ENCODE results near the gene JAK3. TPM values are rescaled to one million over a fixed set of nuclear protein-coding genes. Genes with fewer than 3 reads are reported as not detected.
A peak's percentile ranks its signal among the peaks of the same experiment; 100 is the strongest.

JAK3 gene
- polyA plus RNA-seq, 4 donors: 2.3 to 4.4 (median 3.3) TPM

DNA sequence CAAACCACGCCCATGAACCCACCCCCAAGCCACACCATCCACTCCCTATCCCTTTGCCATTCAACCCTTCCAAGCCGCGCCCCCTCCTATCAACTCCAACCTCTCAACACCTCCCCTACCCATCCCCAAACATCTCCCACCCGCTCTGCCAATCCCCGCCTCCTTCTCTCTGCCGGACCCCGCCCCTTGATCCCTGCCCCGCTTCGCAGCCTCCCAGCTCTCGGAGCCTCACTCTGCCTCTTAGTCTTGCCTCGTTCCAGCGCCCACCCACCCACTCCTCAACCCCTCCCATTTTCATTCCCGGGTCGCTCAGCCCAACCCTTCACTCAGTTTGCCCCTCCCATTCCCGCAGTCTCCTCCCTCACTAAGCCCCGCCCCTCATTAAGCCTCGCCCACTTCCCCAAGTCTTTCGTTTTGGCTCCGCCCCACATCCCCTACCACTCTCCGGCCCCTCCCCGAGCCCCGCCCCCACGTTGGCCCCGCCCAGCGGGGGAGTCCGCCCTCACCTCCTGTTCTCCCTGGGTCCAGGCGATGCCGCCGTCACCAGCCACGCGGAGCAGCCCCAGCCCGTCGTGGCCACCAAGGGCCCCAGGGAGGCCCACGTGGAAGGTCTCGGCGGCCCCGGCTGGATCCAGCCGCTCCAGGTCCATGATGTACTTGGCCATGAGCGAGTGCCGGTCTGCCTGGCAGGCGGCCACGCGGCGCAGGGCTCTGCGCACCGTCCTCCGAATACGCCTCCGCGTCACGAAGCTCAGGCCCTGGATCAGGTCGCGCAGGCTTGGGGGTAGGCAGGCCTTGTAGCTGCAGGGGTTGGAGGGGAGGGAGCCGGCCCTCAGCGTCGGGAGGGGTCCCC is 5.7 kb downstream of the JAK3 start:
- peak in 2 of 4 donors; percentile 78 to 79 for DNase-seq (ENCODE audit: low read depth in 4 of 4, low spot score in 3 of 4)

DNA sequence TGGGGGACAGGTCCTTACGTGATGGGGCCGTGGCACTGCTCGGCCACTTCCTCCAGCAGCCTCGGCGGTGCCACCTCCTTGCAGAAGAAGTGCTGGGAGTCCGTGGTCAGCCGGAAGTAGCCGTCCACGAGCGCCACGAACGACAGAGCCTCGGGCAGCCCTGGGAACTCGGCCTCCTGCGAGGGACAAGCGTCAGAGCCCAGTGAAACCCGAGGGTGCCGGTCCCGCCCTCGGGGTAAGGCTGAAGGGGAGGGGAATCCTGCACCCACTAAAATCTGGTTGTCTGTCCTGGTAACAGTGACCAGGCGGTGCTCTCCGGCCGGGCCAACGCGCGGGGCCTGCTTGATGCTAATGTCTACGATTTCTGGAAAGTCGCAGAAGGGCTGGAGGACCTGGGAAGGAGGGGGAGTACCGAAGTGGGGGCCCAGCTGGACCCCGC is 6.4 kb downstream of the JAK3 start:
- DNase-seq (ENCODE audit: low read depth in 4 of 4, low spot score in 3 of 4): no peak

DNA sequence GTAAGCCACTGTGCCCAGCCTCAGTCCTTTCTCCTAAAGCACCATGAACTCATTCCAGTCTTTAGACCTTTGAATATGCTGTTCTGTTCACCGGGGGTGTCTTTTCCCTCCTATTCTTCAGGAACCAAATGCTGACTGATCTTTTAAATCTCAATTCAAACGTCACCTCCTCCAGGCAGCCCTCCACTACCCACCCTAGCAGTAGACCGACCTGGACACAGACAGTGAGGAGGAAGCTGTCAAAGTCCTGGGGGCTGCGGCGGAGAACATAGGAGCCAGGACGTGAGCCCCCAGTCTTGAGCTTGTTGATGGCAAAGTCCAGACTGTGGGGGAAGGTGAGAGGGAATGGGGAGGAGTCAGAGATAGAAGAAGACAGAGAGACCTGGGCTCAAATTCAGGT is 7.8 kb downstream of the JAK3 start:
- DNase-seq (ENCODE audit: low read depth in 4 of 4, low spot score in 3 of 4): no peak

DNA sequence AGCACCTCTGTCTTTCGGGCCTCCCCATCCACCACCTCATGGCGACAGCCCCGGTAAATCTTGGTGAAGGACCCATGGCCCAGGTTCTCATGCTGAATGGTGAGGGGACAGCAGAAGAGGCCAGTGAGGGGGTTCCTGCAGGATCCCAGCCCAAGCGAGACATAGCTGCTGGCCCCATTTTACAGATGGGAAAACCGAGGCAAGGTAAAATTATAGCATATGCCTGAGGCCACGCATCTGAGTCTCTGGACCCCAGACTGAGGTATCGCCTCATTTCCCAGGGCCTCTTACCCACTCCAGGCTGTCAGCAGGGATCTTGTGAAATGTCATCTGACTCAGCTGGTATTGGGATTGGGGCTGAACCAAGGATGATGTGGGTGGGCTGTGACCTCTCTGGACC is 9.8 kb downstream of the JAK3 start:
- no peak for DNase-seq (ENCODE audit: low read depth in 4 of 4, low spot score in 3 of 4)

DNA sequence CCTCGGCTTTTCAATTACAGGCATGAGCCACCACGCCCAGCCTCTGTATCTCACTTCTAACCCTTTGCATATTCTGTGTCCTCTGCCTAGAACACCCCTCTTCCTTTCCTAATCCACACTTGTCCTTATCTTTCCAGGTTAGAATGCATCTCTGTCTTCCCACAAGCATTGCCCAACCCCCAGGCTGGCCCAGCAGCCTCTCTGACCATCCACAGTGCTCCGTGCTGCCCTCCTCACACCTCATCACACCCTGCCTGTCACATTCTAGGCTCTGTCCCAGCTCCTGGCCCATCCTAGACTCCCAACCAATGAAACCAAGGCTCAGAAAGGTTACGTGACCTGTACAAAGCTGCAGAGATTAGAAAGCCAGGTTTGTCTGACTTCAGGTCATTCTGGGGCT is 11.3 kb downstream of the JAK3 start:
- no peak for DNase-seq (ENCODE audit: low read depth in 4 of 4, low spot score in 3 of 4)

DNA sequence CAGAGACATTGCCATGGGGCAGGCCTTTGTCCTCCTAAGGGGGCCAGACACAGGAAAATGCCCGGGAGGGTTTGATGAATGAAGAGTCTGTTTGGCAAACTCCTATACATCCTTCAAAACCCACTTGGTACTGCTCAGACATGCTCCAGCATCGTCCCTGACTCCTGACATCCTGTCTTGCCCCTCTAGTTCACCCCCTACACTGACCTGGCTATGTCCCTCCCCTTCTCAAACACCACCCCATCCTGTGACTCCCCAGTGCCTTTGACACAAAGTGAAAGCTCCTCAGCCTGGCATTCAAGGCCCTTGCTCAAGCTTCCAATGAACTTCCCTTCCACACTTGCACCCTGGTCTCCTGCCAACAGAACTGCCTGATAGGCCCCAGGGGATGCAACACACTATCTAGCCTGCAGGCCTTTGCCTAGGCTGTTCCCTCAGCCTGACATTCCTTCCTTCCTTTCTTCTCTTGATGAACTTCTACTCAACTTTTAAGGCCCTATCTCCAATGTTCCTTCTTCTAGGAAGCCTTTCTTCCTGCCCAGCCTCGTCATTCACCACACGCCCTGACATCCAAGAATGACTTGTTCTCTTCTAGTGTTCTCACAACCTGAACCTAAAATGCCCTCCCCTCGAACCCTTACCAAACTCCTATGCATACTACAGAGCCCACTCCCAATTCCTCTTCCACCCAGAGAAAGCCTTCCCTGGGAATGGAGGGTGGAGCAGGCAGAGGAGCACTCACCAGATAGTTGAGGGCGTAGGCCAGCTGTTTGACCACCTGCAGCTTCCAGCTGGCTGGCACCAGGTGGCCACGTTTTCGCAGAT is 12.4 kb downstream of the JAK3 start:
- DNase-seq (ENCODE audit: low read depth in 4 of 4, low spot score in 3 of 4): no peak

DNA sequence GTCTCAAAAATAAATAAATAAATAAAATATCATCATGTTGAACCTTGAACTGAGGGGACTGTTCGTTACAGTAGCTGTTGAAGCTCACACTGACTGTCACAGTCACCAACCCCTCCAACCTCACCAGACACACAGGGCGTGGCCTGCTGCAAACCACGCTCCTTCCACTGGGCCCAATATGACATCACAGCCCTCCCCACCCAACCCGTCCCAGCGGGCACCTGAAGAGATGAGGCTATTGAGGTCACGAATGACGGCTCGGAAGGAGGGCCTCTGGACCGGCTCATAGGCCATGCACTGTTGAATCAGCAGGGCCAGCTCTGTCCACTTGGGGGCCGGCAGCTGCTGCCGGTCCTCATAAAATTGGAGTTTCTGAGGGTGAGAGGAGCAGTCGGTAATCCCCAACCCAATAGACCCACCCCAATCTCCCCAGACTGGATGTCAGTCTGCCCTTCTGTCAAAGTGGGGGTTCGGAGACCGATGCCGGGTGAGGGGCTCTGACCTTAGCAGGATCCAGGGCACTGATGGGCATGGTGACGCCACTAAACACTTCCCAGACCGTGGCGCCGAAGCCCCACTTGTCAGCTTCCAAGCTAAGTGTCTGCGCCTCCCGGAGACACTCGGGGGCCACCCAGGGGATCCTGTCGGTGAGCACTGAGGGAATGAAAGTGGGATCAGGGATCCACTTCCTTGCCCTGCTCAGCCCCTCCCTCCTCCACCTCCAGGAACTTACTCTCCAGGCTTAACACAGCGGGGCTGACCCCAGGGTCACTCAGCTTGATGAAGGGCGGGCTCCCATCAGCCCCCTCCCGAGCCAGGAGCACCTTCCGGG is 13.2 kb downstream of the JAK3 start:
- DNase-seq (ENCODE audit: low read depth in 4 of 4, low spot score in 3 of 4): no peak

DNA sequence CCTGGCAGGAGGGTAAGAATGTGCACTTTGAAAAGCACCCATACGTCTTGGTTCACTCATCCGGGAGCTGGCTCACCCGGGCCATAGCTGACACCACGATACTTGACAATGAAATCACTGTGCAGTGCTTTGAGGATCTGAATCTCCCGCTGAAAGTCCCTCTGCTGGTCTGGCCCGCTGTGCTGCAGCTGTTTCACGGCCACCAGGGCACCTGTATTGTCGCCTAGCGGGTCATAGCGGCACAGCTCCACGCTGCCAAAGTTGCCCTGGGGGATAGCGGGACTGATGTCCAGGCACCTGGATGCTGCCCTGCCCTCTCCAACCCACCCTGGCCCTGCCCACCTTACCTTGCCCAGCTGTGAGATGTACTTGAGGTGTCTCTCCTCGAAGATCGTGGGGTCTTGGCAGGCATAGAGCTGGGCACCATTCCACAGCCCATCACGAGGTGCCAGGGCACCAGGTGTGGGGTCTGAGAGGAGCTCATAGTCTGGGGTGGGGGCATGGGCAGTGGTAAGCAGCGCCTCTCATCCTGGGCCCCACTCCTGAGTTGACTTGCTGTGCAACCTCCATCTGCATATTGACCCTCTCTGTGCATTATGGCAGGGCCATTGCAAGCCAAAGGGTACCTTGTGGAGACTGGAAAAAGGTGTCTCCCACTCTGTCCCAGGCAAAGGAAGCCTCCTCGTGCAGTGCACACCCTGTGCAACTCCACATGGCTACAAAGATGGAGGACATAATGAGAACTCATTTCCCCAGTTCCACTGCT is 15.2 kb downstream of the JAK3 start:
- DNase-seq (ENCODE audit: low read depth in 4 of 4, low spot score in 3 of 4): no peak

DNA sequence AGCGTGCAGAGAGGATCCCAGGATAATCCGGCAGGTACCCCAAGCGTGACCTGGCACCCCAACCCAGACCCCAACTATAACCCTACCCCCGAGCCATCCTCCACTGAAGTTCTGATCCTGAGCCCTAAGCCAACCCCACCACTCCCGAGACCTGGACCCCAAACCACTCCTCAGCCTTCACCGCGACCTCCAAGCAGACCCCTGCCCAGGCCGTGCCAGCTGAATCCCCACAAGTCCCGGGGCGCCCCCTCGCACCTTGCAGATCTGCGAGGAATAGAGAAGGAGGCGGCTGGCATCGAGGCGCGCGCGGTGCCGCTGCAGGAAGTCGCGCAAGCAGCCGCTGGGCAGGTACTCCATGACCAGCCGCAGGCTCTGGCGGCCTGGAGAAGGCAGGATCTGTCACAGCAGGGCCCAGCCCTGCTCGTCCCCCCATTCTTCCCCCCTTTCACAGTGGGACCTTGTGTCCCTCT is 16.3 kb downstream of the JAK3 start:
- no peak for DNase-seq (ENCODE audit: low read depth in 4 of 4, low spot score in 3 of 4)

DNA sequence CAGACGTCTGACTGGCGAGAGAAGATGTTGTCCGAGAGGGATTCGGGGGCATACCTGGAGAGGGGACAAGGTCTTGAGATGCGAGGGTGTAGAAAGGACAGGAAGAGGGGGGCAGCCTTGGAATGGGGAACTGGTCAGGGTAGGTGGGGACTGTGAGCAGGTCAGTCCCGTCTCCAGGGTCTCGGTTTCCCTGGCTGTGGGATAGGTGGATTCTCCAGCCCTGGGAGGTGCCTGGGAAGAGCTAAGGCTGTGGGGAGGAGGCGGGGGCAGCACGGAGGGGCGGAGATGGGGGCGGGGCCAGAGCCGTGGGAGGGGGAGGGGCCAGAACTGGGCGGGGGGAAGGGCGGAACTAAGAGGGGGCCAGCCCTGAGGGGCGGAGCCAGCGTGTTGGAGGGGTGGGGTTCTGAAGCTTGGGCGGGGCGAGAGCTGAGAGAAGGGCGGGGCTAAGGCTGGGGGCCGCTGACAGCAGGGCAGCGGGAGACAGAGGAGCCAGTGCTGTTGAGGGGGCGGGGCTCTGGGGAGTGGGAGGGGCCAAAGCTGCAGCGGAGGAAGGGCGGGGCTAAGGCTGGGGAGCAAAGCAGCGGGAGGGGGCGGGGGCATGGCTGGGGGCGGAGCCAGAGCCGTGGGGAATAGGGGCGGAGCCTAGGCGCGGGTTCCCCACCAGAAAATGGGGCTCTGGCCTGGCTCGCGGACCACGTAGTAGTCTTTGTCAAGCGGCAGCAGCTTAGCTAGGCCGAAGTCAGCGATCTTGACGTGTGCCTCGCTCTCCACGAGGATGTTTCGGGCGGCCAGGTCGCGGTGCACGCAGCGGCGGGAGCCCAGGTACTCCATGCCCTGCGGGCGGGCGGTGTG is 17.0 kb downstream of the JAK3 start:
- peak in 2 of 4 donors; percentile 32 to 60 for DNase-seq (ENCODE audit: low read depth in 4 of 4, low spot score in 3 of 4)

DNA sequence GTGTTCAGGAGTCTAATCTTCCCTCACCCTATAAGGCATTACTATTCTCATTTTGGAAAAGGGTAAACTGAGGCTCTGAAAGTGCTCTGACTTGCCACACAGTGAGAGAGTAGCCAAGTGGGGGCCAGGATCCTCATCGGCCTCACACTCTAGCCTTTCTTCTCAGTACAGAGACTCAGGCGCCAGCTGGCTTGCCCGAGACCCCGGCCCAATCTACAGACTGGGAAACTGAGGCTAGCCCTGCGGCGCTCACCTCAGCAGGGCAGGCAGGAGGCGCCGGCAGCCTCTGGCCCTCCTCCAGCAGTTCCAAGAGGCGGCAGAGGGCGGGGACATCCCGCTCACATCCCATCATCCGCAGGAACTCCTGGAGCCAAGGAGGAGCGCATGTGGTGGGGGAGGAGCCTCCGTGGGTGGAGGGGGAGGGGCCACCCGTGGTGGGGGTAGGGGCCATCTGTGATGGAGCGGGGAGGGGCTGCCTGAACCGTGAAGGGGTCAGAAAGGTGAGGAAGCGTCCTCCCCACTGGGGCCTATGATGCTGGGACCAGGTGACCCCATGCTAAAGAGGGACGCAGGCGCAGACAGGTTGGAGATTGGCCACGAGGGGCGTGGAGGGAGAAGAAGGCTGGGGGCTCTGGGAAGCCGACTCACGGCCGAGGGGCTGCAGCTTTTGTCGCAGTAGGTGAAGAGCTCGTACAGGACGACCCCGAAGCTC is 17.8 kb downstream of the JAK3 start:
- peak in 1 of 4 donors; percentile 26 for DNase-seq (ENCODE audit: low read depth in 4 of 4, low spot score in 3 of 4)

DNA sequence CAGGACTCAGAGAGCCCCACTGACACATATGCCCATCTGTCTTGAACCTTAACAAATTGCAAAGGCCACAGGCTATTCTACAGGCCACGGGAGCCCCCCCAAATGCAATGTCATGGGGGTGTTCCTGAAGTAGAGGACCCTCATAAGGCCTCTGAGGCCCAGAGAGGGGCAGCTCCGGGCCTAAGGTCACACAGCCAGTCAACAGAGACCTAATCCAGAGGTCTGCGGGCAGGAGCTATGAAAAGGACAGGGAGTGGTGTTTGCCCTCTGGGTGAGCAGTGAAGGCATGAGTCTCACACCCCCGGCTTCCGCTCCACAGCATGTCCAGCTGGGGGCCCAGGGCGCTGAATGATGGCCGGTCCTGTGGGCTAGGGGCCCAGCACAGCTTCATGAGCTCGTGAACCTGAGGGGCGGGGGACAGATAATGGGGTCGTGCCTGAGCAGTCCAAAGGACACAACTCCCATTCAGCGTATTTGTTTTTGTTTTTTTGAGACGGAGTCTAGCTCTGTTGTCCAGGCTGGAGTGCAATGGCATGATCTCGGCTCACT is 21.2 kb downstream of the JAK3 start:
- DNase-seq (ENCODE audit: low read depth in 4 of 4, low spot score in 3 of 4): no peak

DNA sequence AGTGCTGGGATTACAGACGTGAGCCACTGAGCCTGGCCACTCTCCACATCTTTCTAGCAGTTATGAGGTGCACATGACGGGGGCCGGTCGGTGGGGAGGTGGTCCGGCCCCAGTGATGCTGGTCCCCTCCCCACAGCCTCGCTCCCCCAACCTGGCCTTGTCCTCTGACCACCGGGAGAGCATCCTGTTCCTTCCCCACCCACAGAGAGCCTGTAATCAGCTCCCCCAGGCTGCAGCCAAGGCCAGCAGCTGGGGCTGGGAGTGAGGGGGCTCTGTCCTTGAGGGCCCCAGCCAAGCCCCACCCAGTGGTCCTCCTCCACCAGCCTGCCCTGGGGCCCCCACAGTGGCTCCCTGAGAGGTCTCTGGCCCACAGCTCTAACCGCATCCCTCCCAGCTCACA is 23.4 kb downstream of the JAK3 start:
- no peak for DNase-seq (ENCODE audit: low read depth in 4 of 4, low spot score in 3 of 4)

DNA sequence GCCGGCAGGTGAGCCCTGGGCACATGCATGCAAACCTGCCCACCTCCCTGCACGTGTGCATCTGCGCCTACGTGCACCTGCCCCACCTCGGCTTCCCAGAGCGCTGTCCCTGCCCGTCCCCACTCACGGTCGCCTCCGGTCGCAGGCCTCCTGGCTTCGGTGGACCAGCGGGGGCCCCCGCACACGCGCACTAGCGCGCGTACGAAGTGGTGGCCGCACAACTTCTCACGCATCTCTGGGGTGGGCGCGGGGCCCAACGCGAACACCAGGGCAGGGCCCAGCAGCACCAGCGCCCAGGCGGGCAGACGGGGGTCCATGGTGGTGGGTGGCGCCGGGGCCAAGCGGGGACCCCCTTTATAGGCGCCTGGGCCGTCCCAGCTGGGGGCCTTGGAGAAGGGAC is 26.6 kb downstream of the JAK3 start, which contains the start of gene INSL3:
TSS of gene INSL3 (minus strand) at position 330 of the 400 bp plus-strand sequence. CDS start at position 317, 13 bp downstream.
- no peak for DNase-seq (ENCODE audit: low read depth in 4 of 4, low spot score in 3 of 4)

DNA sequence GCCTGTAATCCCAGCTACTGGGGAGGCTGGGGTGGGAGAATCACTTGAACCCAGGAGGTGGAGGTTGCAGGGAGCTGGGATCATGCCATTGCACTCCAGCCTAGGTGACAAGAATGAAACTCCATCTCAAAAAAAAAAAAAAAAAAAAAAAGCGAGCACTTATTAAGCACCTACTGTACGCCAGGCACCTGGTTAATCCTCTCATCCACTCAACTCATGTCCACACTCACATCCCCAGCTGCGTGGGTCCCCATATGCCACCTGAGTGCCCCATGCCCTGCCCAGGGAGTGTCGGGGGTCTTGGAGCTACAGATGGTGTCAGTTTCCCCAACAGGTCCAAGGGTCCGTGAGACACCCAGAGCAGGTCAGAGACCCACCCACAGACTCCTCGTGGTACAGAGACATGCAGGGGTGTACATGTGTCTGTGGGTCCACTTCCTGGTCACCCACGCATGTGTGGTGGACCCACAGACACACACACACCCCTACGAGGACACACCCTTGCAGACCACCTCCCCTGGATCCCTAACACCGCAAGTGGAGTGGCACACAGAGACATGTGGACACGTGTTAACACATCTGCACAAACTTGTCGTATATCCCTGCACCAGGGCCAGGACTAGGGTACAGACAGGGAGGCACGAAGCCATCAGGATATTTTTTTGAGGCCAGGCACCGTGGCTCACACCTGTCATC is 30.0 kb downstream of the JAK3 start:
- DNase-seq (ENCODE audit: low read depth in 4 of 4, low spot score in 3 of 4): no peak

DNA sequence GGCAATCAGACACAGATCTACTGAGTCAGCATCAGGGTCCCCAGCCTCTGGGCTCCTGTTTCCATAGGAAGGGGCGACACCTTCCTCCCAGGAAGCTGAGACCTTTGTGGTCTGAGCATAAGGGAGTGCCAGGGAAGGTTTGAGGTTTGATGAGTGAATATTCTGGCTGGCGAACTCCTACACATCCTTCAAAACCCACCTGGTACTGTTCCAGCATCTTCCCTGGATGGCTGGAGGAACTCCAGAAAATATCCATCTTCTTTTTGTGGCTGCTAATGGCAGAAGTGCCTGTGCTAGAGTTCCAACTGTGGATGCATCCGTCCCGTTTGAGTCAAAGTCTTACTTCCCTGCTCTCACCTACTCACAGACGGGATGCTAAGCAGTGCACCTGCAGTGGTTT is 35.7 kb downstream of the JAK3 start:
- no peak for DNase-seq (ENCODE audit: low read depth in 4 of 4, low spot score in 3 of 4)

DNA sequence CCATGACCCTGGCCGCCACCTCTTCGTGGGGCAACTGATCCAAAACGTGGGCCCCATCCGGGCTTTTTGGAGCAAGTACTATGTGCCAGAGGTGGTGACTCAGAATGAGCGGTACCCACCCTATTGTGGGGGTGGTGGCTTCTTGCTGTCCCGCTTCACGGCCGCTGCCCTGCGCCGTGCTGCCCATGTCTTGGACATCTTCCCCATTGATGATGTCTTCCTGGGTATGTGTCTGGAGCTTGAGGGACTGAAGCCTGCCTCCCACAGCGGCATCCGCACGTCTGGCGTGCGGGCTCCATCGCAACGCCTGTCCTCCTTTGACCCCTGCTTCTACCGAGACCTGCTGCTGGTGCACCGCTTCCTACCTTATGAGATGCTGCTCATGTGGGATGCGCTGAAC is 36.1 kb downstream of the JAK3 start:
- DNase-seq (ENCODE audit: low read depth in 4 of 4, low spot score in 3 of 4): no peak
